ENCODE results near the gene ALDH1B1.

GRCh38 chr9:38346811-38347210, 45.7 kb upstream of the ALDH1B1 start:
- TF ChIP-seq CTCF (IDR thresholded peaks at IDR 0.05) (no peak), POLR2A (IDR thresholded peaks at IDR 0.05) (no peak)

All from breast epithelium (tissue), 3 donors.